HCT116 (cell line): ENCODE results near the gene ARL2BP. TPM values are rescaled to one million over a fixed set of nuclear protein-coding genes. Genes with fewer than 3 reads are reported as not detected.

Source experiments
- ATAC-seq: fragments of 200-7000 bp; cut with Tn5 transposase; 2 replicates; pipeline ENCODE4 v1.9.1; 2020; ENCODE audit warnings: mild to moderate bottlenecking, moderate library complexity
- BruUV-seq: library from RNA; stranded (reverse); fragments of 400-500 nt; replicated peaks from 2 replicates; lab custom pipeline; 2021; lab: Mats Ljungman, UMichigan
- CTCF ChIA-PET: fragments of 300-600 bp; sonication (Branson Sonifier 250); formaldehyde crosslinking; loops from one replicate; lab custom pipeline; 2021; ENCODE audit warnings: antibody characterized with exemption; lab: Charles Lee
- POLR2A ChIA-PET: fragments of 300-600, 350-600 bp; sonication (Branson Sonifier 250); formaldehyde crosslinking; loops from one replicate; lab custom pipeline; 2021; ENCODE audit warnings: antibody characterized with exemption; lab: Charles Lee
- RAD21 ChIA-PET, 2 experiments: fragments of 300-600 bp; sonication (Branson Sonifier 250); formaldehyde crosslinking; loops; one replicate each; lab custom pipeline; 2023; ENCODE audit warnings: low total read pairs in 2 of 2; ENCODE audit not compliant: uncharacterized antibody in 2 of 2, unreplicated experiment in 2 of 2, low non-redundant PET in 1 of 2; lab: Charles Lee
- DNase-seq: peaks from one replicate; pipeline ENCODE4 v3.0.0-alpha.2; 2010; ENCODE audit warnings: low read depth, low spot score
- H2AFZ ChIP-seq: fragments of 200-600 bp; shearing (Covaris generic), sonication (generic); 2 replicates; pipeline ENCODE4 v1.6.1; 2017; ENCODE audit warnings: low read depth, mixed run types, mixed read lengths, antibody characterized with exemption, low read length; ENCODE audit not compliant: poor library complexity, severe bottlenecking
- H3K27ac ChIP-seq: 2 replicates; pipeline ENCODE4 v1.5.1; 2012; ENCODE audit warnings: low read depth, low read length
- H3K27me3 ChIP-seq: fragments of 200-600 bp; sonication (generic); 2 replicates; pipeline ENCODE4 v1.6.1; 2016; ENCODE audit warnings: mixed run types, low read length, mixed read lengths; ENCODE audit not compliant: insufficient read depth
- H3K36me3 ChIP-seq, 2 experiments: fragments of 200-500 bp in 1 of 2; fragments of 200-600 bp in 1 of 2; sonication (Bioruptor generic) in 1 of 2; sonication (generic) in 1 of 2; 2 replicates each; pipeline versions ENCODE4 v1.5.1 to v1.6.1; 2014 to 2016; ENCODE audit warnings: low read length in 2 of 2, inconsistent platforms in 1 of 2, mixed read lengths in 1 of 2, mixed run types in 1 of 2; ENCODE audit not compliant: insufficient read depth in 2 of 2, control insufficient read depth in 1 of 2
- H3K4me1 ChIP-seq, 2 experiments: fragments of 200-600 bp in 1 of 2; sonication (generic) in 1 of 2; 2 replicates each; pipeline versions ENCODE4 v1.5.1 to v1.6.1; 2012 to 2017; ENCODE audit warnings: low read length in 2 of 2, inconsistent platforms in 1 of 2, mild to moderate bottlenecking in 1 of 2, mixed read lengths in 1 of 2, mixed run types in 1 of 2, moderate library complexity in 1 of 2; ENCODE audit not compliant: insufficient read depth in 2 of 2, control insufficient read depth in 1 of 2
- H3K4me2 ChIP-seq: fragments of 200-600 bp; sonication (generic); 2 replicates; pipeline ENCODE4 v1.6.1; 2017; ENCODE audit warnings: mixed run types, low read length, mixed read lengths
- H3K4me3 ChIP-seq, 2 experiments: fragments of 200-600 bp in 1 of 2; sonication (generic) in 1 of 2; replicated peaks in 1 of 2; 2 replicates each; pipeline ENCODE4 v1.5.1; 2011 to 2016; ENCODE audit warnings: low read length in 2 of 2, control low read depth in 1 of 2, low read depth in 1 of 2, mild to moderate bottlenecking in 1 of 2, mixed read lengths in 1 of 2, mixed run types in 1 of 2
- H3K79me2 ChIP-seq: fragments of 200-600 bp; sonication (generic); 2 replicates; pipeline ENCODE4 v1.6.1; 2017; ENCODE audit warnings: mild to moderate bottlenecking, mixed run types, low read length, moderate library complexity, mixed read lengths; ENCODE audit not compliant: insufficient read depth
- H3K9ac ChIP-seq: fragments of 200-600 bp; sonication (generic); 2 replicates; pipeline ENCODE4 v1.6.1; 2016; ENCODE audit warnings: low read length, mixed read lengths
- H3K9me2 ChIP-seq: fragments of 200-600 bp; sonication (generic), shearing (Covaris generic); 2 replicates; pipeline ENCODE4 v1.6.1; 2017; ENCODE audit warnings: mixed run types, mild to moderate bottlenecking, moderate library complexity; ENCODE audit not compliant: insufficient read depth
- H3K9me3 ChIP-seq, 2 experiments: fragments of 200-500 bp in 1 of 2; fragments of 200-600 bp in 1 of 2; sonication (Bioruptor generic) in 1 of 2; sonication (generic) in 1 of 2; 2 replicates each; pipeline ENCODE4 v1.6.1; 2014 to 2017; ENCODE audit warnings: low read length in 2 of 2, mixed read lengths in 2 of 2, inconsistent platforms in 1 of 2, low read depth in 1 of 2, mild to moderate bottlenecking in 1 of 2, mixed run types in 1 of 2, moderate library complexity in 1 of 2; ENCODE audit not compliant: control insufficient read depth in 1 of 2, insufficient read depth in 1 of 2
- H4K20me1 ChIP-seq: fragments of 200-600 bp; sonication (generic), shearing (Covaris generic); 2 replicates; pipeline ENCODE4 v1.6.1; 2017; ENCODE audit warnings: mixed run types, mild to moderate bottlenecking, moderate library complexity; ENCODE audit not compliant: insufficient read depth
- ATF3 ChIP-seq: IDR thresholded peaks from 2 replicates; pipeline ENCODE4 v1.6.1; 2012
- CEBPB ChIP-seq: IDR thresholded peaks from 2 replicates; pipeline ENCODE4 v1.6.1; 2012; ENCODE audit warnings: low read depth
- EZH2phosphoT487 ChIP-seq: fragments of 200-600 bp; IDR thresholded peaks from 2 replicates; pipeline ENCODE4 v1.6.1; 2018; ENCODE audit warnings: antibody characterized with exemption, borderline replicate concordance
- JUND ChIP-seq: IDR thresholded peaks from 2 replicates; pipeline ENCODE4 v1.6.1; 2012
- POLR2AphosphoS5 ChIP-seq: IDR thresholded peaks from 2 replicates; pipeline ENCODE4 v1.6.1; 2011; ENCODE audit warnings: mild to moderate bottlenecking, low read depth, low read length, moderate library complexity
- YY1 ChIP-seq: IDR thresholded peaks from 2 replicates; pipeline ENCODE4 v1.6.1; 2011; ENCODE audit warnings: low read length, low read depth, moderate library complexity, mild to moderate bottlenecking; ENCODE audit not compliant: insufficient replicate concordance; ENCODE audit errors: extremely low read depth
- ZBTB33 ChIP-seq: IDR thresholded peaks from 2 replicates; pipeline ENCODE4 v1.6.1; 2011; ENCODE audit warnings: mild to moderate bottlenecking, low read length, moderate library complexity; ENCODE audit not compliant: insufficient replicate concordance; ENCODE audit errors: extremely low read depth
- ZNF274 ChIP-seq: fragments of 200-500 bp; sonication (Bioruptor generic); IDR thresholded peaks from 2 replicates; pipeline ENCODE4 v1.6.1; 2014; ENCODE audit warnings: mild to moderate bottlenecking, low read depth, low read length, inconsistent platforms
- intact Hi-C: fragments of 100-400 bp; cut with micrococcal nuclease; formaldehyde crosslinking; loops from 2 replicates; pipeline ENCODE4 v1.10.0; 2022
- total RNA-seq: library from RNA; stranded (reverse); gene quantifications from one replicate; pipeline ENCODE4 v1.2.1, GENCODE V29; 2021; ENCODE audit not compliant: unreplicated experiment
- TF ChIP-seq, protein P1 (sequence below): IDR thresholded peaks from 2 replicates; pipeline ENCODE4 v1.6.1; 2012

Gene ARL2BP
- total RNA-seq, 1 experiment from 2014 or later: 28.8 TPM

DNA sequence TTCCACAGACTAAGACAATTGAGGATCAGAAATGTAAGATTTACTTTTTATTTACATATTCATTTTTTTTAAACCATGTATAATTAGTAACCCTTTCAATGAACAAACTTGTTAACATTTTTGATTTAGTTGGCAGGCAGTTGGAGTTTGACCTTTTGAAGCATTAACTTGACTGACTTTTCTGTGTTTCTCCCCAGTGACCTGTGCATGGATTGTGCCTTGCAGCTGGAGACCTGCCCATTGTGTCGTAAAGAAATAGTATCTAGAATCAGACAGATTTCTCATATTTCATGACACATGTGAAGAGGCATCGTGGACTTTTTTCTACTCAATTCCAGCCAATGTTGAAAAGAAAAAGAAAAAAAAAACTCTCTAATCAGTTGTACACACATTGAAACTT is 6.4 kb upstream of the ARL2BP start (continued):
- TF ChIP-seq, protein P1, sequence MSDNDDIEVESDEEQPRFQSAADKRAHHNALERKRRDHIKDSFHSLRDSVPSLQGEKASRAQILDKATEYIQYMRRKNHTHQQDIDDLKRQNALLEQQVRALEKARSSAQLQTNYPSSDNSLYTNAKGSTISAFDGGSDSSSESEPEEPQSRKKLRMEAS: no peak
- TF ChIP-seq YY1 (no peak), EZH2phosphoT487 (no peak), POLR2AphosphoS5 (no peak)

- Histone ChIP-seq H3K79me2 (no peaks in the 10 kb centered on the region), H3K27me3 (no peaks in the 10 kb centered on the region), H2AFZ (no peak overlapping the region), H3K9me2 (no peaks in the 10 kb centered on the region), H4K20me1 (no peaks in the 10 kb centered on the region), H3K4me3 (no peak overlapping the region), H3K9ac (no peak overlapping the region), H3K36me3 (peaks cover 0 to 16% of the 10 kb centered on the region in 2 experiments; a peak in 2 of 4 replicates), H3K4me1 (peaks cover 3 to 16% of the 10 kb centered on the region in 2 experiments), H3K9me3 (no peaks in the 10 kb centered on the region), H3K4me2 (no peak overlapping the region)
- ChIA-PET CTCF (no interaction called here), POLR2A (no interaction called here)
- BruUV-seq: no TSS peak
- no peak for ATAC-seq
- intact Hi-C loops: no loop called here
- TF ChIP-seq CEBPB (no peak), ATF3 (no peak), JUND (no peak), ZBTB33 (no peak), ZNF274 (no peak)
- TF ChIP-seq, all 23 proteins: peak for 0
- no peak for DNase-seq
- H3K27ac ChIP-seq: no peak overlapping the region
- RAD21 ChIA-PET: no interaction called here
Measured at GRCh38 chr16:57239107-57239506, 6.0 kb upstream of the ARL2BP start.
